Activated B cell treated with CpG ODN at 0.5 μM for 24 hours (primary cell): ENCODE measurements around the gene CD160. TPM values are rescaled to one million over a fixed set of nuclear protein-coding genes. Genes with fewer than 3 reads are reported as not detected.

ENCODE experiments used
- ATAC-seq: fragments of 200-7000 bp; cut with Tn5 transposase; one replicate; pipeline ENCODE4 v1.10.0; 2021; ENCODE audit warnings: low read depth, mild to moderate bottlenecking, moderate library complexity
- CTCF ChIA-PET: fragments of 350-600 bp; sonication (Branson Sonifier 250); formaldehyde crosslinking; loops from one replicate; lab custom pipeline; 2021; ENCODE audit warnings: antibody characterized with exemption; lab: Charles Lee
- POLR2A ChIA-PET: fragments of 350-600 bp; sonication (Branson Sonifier 250); formaldehyde crosslinking; loops from one replicate; lab custom pipeline; 2021; ENCODE audit warnings: antibody characterized with exemption; lab: Charles Lee
- DNase-seq: peaks from one replicate; pipeline ENCODE4 v3.0.0; 2022
- H3K27ac Mint-ChIP-seq: one replicate; pipeline ENCODE4 v1.8.0; 2020; ENCODE audit warnings: mixed read lengths
- H3K27me3 Mint-ChIP-seq: one replicate; pipeline ENCODE4 v1.8.0; 2021; ENCODE audit warnings: mixed read lengths
- H3K36me3 Mint-ChIP-seq: one replicate; pipeline ENCODE4 v1.8.0; 2021; ENCODE audit warnings: low read depth, mixed read lengths
- H3K4me1 Mint-ChIP-seq: one replicate; pipeline ENCODE4 v1.8.0; 2021; ENCODE audit warnings: mixed read lengths
- H3K4me3 Mint-ChIP-seq: one replicate; pipeline ENCODE4 v1.8.0; 2020; ENCODE audit warnings: mild to moderate bottlenecking, mixed read lengths
- H3K9me3 Mint-ChIP-seq: one replicate; pipeline ENCODE4 v1.8.0; 2020; ENCODE audit warnings: mixed read lengths
- CTCF ChIP-seq: fragments of 200-600 bp; IDR thresholded peaks from one replicate; pipeline ENCODE4 v1.8.0; 2022; ENCODE audit warnings: antibody characterized with exemption, mild to moderate bottlenecking
- intact Hi-C: fragments of 100-400 bp; cut with micrococcal nuclease; formaldehyde crosslinking; loops from one replicate; pipeline ENCODE4 v1.15.1; 2024
- total RNA-seq: library from RNA; stranded (reverse); gene quantifications from 2 replicates; pipeline ENCODE4 v1.2.3, GENCODE V29; 2022

Gene CD160
- total RNA-seq, 1 donor from 2014 or later: not detected

DNA sequence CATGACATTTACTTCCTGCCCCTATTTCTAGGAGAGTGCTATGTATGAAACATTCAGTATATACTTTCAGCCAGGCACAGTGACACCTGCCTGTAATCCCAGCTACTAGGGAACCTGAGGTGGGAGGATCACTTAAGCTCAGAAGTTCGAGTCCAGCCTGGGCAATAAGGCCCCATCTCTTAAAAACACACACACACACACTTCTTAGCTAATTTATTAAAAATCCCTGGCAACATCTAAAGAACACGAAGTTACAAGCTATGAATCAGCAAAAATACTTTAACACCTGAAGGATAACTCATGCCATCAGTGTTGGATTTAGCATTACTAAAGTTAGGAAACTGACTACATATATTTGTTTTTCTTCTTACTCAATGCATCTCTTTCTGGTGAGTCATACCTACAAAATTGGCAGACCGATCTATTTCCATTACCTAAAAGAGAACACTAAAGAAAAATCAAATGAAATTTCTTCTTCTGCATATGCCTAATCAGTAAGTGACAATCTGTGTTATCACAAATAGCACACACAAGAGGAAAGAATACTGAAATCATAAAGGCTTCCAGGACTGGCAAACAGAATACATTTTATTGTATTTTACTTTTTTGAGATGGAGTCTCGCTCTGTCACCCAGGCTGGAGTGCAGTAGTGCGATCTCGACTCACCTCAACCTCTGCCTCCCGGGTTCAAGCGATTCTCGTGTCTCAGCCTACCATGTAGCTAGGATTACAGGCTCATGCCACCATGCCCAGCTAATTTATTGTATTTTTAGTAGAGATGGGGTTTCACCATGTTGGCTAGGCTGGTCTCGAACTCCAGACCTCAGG is 63.2 kb downstream of the CD160 start:
- H3K4me3 Mint-ChIP-seq: no peak overlapping the region

DNA sequence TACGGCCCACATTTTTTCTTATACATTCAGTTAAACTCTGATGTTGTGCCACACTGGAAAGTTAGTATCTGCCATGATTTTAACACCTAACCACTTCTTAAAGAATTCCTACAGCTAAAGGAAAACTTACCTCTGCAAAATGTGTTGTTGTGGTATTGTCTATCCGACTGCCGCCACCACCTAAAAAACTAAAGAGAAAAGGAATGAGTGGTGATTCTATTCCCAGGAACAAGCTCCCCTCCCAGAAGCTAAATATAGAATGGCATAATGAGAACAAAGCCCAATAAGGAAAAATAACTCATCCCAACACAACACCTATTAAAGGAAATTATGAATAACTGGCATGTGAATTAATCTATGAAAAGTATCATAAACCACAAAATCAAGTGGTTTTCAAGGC is 65.1 kb downstream of the CD160 start:
- intact Hi-C loops: no loop called here
- ATAC-seq (no peak), DNase-seq (no peak)
- no peaks in the 10 kb centered on the region for H3K27me3 Mint-ChIP-seq
- POLR2A ChIA-PET: no interaction called here
- no peak overlapping the region for H3K4me3 Mint-ChIP-seq
- peaks cover 62% of the 10 kb centered on the region for H3K36me3 Mint-ChIP-seq
- no peaks in the 10 kb centered on the region for H3K4me1 Mint-ChIP-seq
- no peak overlapping the region for H3K27ac Mint-ChIP-seq
- CTCF ChIA-PET: no interaction called here
- no peak for TF ChIP-seq CTCF
- no peaks in the 10 kb centered on the region for H3K9me3 Mint-ChIP-seq

More for the DNA sequence above, 63.2 kb downstream of the CD160 start:
- TF ChIP-seq CTCF: no peak
- Mint-ChIP-seq H3K4me1 (no peaks in the 10 kb centered on the region), H3K9me3 (no peaks in the 10 kb centered on the region), H3K27me3 (no peaks in the 10 kb centered on the region), H3K27ac (no peak overlapping the region), H3K36me3 (peaks cover 56% of the 10 kb centered on the region)
- intact Hi-C loops: no loop called here
- CTCF ChIA-PET: no interaction called here
- POLR2A ChIA-PET: no interaction called here
- DNase-seq (no peak), ATAC-seq (no peak)

GRCh38 chr1:145785547-145785946 is 66.2 kb downstream of the CD160 start:
- Mint-ChIP-seq H3K36me3 (peaks cover 62% of the 10 kb centered on the region), H3K4me3 (no peak overlapping the region), H3K27me3 (no peaks in the 10 kb centered on the region), H3K9me3 (no peaks in the 10 kb centered on the region), H3K27ac (no peak overlapping the region), H3K4me1 (no peaks in the 10 kb centered on the region)
- ChIA-PET CTCF (no interaction called here), POLR2A (no interaction called here)
- intact Hi-C loops: no loop called here
- ATAC-seq: no peak
- TF ChIP-seq CTCF: no peak
- no peak for DNase-seq

DNA sequence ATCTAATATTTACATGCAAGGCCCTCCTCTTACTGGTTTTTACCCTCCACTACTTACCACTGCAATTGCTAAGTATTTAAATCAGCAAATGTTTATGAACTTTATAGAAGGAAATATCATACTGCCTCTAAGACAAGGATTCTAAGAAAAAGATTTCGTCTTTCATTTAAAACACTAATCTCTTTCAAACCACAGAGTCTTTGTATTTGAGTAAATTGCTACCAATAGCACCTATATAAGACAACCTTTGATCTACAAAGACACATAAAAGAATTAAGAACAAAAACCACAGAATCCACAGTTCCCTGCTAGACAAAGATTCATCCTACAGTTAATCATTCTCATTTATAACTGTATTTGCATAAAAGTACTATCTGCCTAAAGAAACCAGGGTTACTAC is 67.0 kb downstream of the CD160 start:
- peaks cover 56% of the 10 kb centered on the region for H3K36me3 Mint-ChIP-seq
- ChIA-PET CTCF (no interaction called here), POLR2A (no interaction called here)
- DNase-seq: no peak
- no peaks in the 10 kb centered on the region for H3K9me3 Mint-ChIP-seq
- no peaks in the 10 kb centered on the region for H3K27me3 Mint-ChIP-seq
- intact Hi-C loops: no loop called here
- ATAC-seq: no peak
- no peak overlapping the region for H3K4me3 Mint-ChIP-seq
- no peak for TF ChIP-seq CTCF
- no peak overlapping the region for H3K27ac Mint-ChIP-seq
- no peaks in the 10 kb centered on the region for H3K4me1 Mint-ChIP-seq

DNA sequence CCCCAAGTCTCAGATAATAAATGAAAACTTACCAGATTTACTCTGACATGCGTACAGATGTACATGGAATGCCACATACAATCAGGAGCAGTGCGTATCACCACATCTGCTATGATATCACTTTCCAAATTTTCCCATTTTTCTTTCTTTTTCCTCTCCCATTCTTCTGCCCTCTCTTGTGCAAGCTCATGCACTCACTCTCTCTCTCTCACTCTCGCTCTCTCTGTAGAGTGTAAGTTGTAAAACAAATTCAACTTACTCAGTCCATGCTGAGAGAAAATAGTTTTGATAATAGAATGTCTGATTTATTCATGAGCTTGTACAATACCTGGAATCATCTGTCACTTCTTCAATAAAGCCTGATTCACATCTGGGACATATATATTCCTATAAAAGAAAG is 69.3 kb downstream of the CD160 start:
- Mint-ChIP-seq H3K9me3 (no peaks in the 10 kb centered on the region), H3K36me3 (peaks cover 54% of the 10 kb centered on the region), H3K27ac (no peak overlapping the region), H3K27me3 (no peaks in the 10 kb centered on the region), H3K4me1 (no peaks in the 10 kb centered on the region), H3K4me3 (no peak overlapping the region)
- POLR2A ChIA-PET: no interaction called here
- intact Hi-C loops: no loop called here
- ATAC-seq: no peak
- no peak for DNase-seq
- no peak for TF ChIP-seq CTCF
- CTCF ChIA-PET: interaction anchor here (1.0 kb wide), 1 partner anchor 11 kb away, joined by 3 read pairs; no protein-coding TSS in a partner anchor

Other genes starting within 250 kb of the CD160 start
- 29.7 and 32.1 TPM in 2 replicates for gene GPR89A, start 111.5 kb upstream of the CD160 start, total RNA-seq
- 0.13 TPM in 1 of 2 replicates, not detected in the other for gene PDZK1, start 12.1 kb upstream of the CD160 start, total RNA-seq
- 15.3 and 19.7 TPM in 2 replicates for gene RNF115, start 104.6 kb downstream of the CD160 start, total RNA-seq
- gene POLR3C, start 104.7 kb downstream of the CD160 start, total RNA-seq: 43.7 and 51.2 TPM in 2 replicates
- 2.9 and 5.4 TPM in 2 replicates for gene NUDT17, start 126.1 kb downstream of the CD160 start, total RNA-seq
- gene PIAS3, start 139.6 kb downstream of the CD160 start, total RNA-seq: 29.0 and 30.9 TPM in 2 replicates
- gene ANKRD35, start 166.4 kb downstream of the CD160 start, total RNA-seq: not detected in 2 replicates
- gene ITGA10, start 190.6 kb downstream of the CD160 start, total RNA-seq: 2.7 and 3.7 TPM in 2 replicates
- 42.7 and 47.7 TPM in 2 replicates for gene PEX11B, start 199.2 kb downstream of the CD160 start, total RNA-seq
- gene RBM8A, start 208.0 kb downstream of the CD160 start, total RNA-seq: 178 and 201 TPM in 2 replicates
- 30.1 and 31.7 TPM in 2 replicates for gene LIX1L, start 238.5 kb downstream of the CD160 start, total RNA-seq
- gene ANKRD34A, start 245.1 kb downstream of the CD160 start, total RNA-seq: 1.4 and 2.4 TPM in 2 replicates
- 22.7 and 23.7 TPM in 2 replicates for gene POLR3GL, start 245.2 kb downstream of the CD160 start, total RNA-seq